Medulla oblongata (tissue), 1 donor: ENCODE data around the gene CCNYL1.
"Not testable (repeated sequence)": the region's sequence is repeated elsewhere in the genome, so short reads cannot be mapped to it uniquely, and the experiment has no call there.

Source experiments
- DNase-seq: peaks from one replicate; pipeline ENCODE4 v3.0.0-alpha.2; 2015; ENCODE audit errors: extremely low spot score

Gene CCNYL1

GRCh38 chr2:207697411-207697810, 14.0 kb upstream of the CCNYL1 start:
- DNase-seq: no peak

- DNase-seq: no peak
Observed at GRCh38 chr2:207698301-207698700, 13.1 kb upstream of the CCNYL1 start.

DNA sequence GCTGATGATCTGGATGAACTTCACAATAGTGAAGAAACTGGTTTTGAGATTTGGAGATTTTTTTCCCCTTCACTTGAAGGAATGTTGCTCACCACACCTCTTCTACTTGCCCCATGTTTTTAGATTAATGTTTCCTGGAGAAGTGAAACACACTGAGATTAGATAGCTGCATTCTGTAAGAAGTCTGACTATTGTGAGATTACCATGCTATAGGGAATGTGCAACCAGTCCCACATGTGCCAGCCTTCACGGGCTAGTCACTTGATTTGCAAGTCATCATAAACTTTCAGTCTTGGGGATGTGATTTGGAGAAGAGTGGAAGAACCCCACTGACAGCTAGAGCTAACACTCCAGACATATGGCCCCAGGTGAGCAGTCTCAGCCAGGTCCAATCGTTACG, 7.4 kb upstream of the CCNYL1 start:
- no peak for DNase-seq

- DNase-seq: no peak
Observed at GRCh38 chr2:207704671-207705070, 6.8 kb upstream of the CCNYL1 start.

GRCh38 chr2:207706936-207707860, 4.2 kb upstream of the CCNYL1 start:
- DNase-seq: no peak

DNA sequence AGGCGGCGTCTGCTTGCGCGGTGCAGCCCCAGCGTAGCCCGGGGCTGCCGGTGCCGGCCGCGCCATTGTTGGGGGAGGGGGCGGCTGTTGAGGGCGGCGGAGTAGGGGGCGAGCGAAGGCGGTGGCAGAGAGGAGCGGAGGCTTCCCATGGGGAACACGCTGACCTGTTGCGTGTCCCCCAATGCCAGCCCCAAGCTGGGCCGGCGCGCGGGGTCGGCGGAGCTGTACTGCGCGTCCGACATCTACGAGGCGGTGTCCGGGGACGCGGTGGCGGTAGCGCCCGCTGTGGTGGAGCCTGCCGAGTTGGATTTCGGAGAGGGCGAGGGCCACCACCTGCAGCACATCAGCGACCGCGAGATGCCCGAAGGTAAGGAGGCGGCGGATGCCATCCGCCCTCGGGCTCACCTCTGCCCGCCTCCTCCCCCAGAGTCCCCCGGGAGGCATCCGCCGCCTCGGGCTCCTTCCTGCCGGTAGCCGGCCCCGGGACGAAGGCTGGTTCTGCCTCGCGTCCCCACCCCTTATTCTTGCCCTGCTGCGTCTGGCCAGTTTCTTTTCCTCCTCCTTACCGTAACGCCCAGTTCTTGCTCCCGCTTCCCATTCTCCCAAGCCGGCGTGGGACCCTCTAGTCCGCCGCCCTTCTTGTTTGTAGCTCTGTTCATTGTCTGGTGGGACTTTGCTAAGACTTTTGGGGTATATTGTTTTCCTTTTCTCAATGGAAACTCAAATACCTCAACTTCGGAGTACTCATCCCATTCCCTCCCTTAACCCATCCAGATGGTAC, 500 bp downstream of the CCNYL1 start:
- peak; percentile 30 for DNase-seq

DNA sequence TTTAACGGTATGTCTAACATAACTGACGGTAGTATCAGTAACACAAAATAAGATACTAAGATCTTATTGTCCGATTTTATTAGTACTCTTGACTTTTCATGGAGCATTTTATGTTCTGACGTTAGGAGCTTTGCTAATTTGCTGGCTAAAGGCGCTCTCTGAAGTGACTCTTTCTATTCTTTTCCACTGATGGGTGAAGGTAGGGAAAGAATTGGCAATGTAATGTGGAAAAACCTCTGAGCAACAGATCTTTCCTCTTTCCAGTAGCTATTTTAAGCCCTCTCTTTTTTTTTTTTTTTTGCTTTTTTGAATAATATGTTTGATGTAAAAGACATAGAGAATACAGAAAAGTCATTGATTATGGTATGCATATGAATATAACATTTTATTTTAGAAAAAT, 4.6 kb downstream of the CCNYL1 start:
- DNase-seq: no peak

- DNase-seq: no peak
Observed at GRCh38 chr2:207718521-207718920, 7.1 kb downstream of the CCNYL1 start.

- no peak for DNase-seq
Observed at GRCh38 chr2:207719008-207719407, 7.6 kb downstream of the CCNYL1 start.

- DNase-seq: not testable (repeated sequence)
Observed at GRCh38 chr2:207719655-207720054, 8.2 kb downstream of the CCNYL1 start.

- no peak for DNase-seq
Observed at GRCh38 chr2:207720517-207721187, 9.2 kb downstream of the CCNYL1 start.

DNA sequence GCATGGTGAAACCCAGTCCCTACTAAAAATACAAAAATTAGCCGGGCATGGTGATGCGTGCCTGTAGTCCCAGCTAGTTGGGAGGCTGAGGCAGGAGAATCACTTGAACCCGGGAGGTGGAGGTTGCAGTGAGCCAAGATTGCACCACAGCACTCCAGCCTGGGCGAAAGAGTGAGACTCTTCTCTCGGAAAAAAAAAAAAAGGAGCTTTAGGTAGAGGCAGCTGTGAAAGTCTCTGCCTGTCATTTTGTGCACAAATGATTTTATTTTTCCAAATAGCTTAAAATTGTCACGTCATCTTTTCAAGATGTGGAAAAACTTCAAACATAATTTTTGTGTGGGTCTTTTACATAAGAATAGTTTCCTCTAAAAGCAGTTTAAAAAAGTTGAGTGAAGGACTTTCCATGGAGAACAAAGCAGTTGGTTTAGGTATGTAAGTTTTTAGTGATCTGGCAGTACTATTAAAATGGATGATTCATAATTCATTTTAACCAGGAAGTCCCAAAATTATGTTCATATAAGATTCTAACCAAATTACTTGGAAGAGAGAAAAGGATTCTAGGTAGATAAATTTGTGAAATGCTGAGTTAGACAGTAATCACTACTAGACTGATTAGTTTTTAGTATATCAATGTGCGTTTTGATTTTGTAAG, 11.5 kb downstream of the CCNYL1 start:
- no peak for DNase-seq

DNA sequence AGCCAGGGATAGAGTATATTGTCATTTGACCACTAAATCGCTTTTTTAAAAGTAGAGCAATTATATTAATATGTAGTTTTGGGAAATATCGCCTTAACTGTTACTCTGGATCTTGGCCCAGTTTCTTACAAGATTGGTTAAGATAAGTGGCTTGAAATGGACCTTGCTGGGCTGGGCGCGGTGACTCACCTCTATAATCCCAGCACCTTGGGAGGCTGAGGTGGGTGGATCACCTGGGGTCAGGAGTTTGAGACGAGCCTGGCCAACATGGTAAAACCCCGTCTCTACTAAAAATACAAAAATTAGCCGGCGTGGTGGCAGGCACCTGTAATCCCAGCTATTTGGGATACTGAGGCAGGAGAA, 12.0 kb downstream of the CCNYL1 start:
- not testable (repeated sequence) for DNase-seq

DNA sequence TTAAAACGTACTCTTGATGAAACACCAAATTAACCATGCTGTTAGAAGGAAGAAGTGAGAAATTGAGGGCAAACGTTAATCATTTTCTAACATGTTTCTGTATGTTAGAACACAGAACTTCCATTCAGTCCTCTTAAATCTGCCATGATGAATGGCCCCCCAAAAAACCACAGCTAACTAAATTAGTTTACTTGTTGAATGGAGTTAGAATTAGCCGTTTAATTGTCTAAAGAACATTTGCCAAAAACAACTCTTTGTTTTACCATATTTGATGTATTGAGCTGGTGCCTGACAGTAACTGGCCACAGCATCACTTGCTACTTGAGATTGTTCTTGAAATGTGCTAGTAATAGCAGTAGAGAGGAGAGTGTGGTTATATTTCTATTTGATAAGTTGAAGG, 12.7 kb downstream of the CCNYL1 start:
- DNase-seq: no peak

GRCh38 chr2:207725873-207726578, 14.6 kb downstream of the CCNYL1 start:
- DNase-seq: no peak

- no peak for DNase-seq
Observed at GRCh38 chr2:207727261-207727660, 15.8 kb downstream of the CCNYL1 start.

DNA sequence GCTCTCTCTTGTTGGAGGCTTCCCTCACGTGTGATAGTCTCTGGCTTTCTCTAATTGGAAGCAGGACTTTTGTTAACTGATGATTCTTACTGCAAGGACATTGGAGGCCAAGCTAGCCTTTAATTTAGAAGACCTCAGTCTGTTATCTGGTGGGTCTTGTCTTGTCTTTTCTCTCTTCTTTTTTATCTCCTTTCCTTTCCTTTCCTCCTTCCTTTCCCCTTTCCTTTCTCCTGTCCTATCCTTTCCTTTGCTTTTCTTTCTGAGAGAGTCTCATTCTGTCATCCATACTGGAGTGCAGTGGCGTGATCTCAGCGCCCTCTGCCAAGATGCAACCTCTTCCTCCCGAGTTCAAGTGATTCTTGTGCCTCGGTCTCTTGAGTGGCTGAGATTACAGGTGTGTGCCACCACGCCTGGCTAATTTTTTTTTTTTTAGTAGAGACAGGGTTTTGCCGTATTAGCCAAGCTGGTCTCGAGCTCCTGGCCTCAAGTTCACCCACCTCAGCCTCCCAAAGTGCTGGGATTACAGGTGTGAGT, 18.1 kb downstream of the CCNYL1 start:
- no peak for DNase-seq

- no peak for DNase-seq
Observed at GRCh38 chr2:207731138-207731537, 19.7 kb downstream of the CCNYL1 start.

- no peak for DNase-seq
Observed at GRCh38 chr2:207733597-207734240, 22.3 kb downstream of the CCNYL1 start.

DNA sequence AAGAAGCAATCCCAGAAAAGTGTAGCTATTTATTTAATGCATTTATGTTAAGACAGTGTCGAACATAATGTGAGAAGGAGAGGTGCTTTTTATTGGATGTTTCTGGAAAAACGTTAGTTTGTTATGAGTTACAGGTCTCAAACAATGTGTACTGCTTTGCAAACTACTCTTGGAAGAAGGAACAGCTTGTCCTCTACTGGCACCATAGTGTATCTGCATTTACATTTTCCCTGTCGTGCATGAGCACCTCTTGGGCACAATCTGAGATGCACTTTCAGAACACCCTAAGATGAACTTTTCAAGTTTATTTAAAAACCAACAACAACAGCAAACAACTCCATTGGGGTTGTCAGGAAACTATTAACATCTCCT, 22.8 kb downstream of the CCNYL1 start:
- peak; percentile 59 for DNase-seq
